Astrocyte (in vitro differentiated cells and primary cell): ENCODE measurements around the gene JUP. TPM values are rescaled to one million over a fixed set of nuclear protein-coding genes. Genes with fewer than 3 reads are reported as not detected.

ENCODE experiments used
- DNase-seq: peaks from one replicate; pipeline ENCODE4 v3.0.0-alpha.2; 2010; ENCODE audit warnings: low read depth
- FAIRE-seq: peaks from 2 replicates; lab custom pipeline; 2011; peaks lifted over from hg19 to GRCh38; lab: Jason Lieb, UNC
- H2AFZ ChIP-seq: 2 replicates; pipeline ENCODE4 v1.6.0; 2012; ENCODE audit warnings: low read depth, low read length, inconsistent platforms
- H3K27ac ChIP-seq: 2 replicates; pipeline ENCODE4 v1.5.1; 2011; ENCODE audit warnings: low read depth, low read length, inconsistent platforms
- H3K27me3 ChIP-seq: 2 replicates; pipeline ENCODE4 v1.6.0; 2011; ENCODE audit warnings: low read length, inconsistent platforms; ENCODE audit not compliant: insufficient read depth
- H3K36me3 ChIP-seq: 2 replicates; pipeline ENCODE4 v1.5.1; 2011; ENCODE audit warnings: low read length, inconsistent platforms; ENCODE audit not compliant: insufficient read depth
- H3K4me1 ChIP-seq: 2 replicates; pipeline ENCODE4 v1.5.1; 2011; ENCODE audit warnings: low read length, inconsistent platforms; ENCODE audit not compliant: insufficient read depth
- H3K4me2 ChIP-seq: 2 replicates; pipeline ENCODE4 v1.6.0; 2012; ENCODE audit warnings: low read length, inconsistent platforms
- H3K4me3 ChIP-seq: 2 replicates; pipeline ENCODE4 v1.5.1; 2011; ENCODE audit warnings: low read depth, mild to moderate bottlenecking, low read length, inconsistent platforms; ENCODE audit not compliant: insufficient read depth
- H3K79me2 ChIP-seq: 2 replicates; pipeline ENCODE4 v1.6.0; 2012; ENCODE audit warnings: mild to moderate bottlenecking, low read length, inconsistent platforms; ENCODE audit not compliant: insufficient read depth
- H3K9ac ChIP-seq: 2 replicates; pipeline ENCODE4 v1.6.0; 2012; ENCODE audit warnings: mild to moderate bottlenecking, low read length, inconsistent platforms
- H3K9me3 ChIP-seq: 2 replicates; pipeline ENCODE4 v1.5.1; 2012; ENCODE audit warnings: low read depth, mild to moderate bottlenecking, low read length, inconsistent platforms; ENCODE audit not compliant: insufficient read depth
- H4K20me1 ChIP-seq: 2 replicates; pipeline ENCODE4 v1.6.0; 2012; ENCODE audit warnings: low read length, inconsistent platforms; ENCODE audit not compliant: insufficient read depth
- H3K27ac Mint-ChIP-seq: one replicate; pipeline ENCODE4 v1.8.0; 2021; ENCODE audit warnings: mild to moderate bottlenecking, mixed read lengths; ENCODE audit not compliant: unreplicated experiment
- H3K27me3 Mint-ChIP-seq: one replicate; pipeline ENCODE4 v1.8.0; 2021; ENCODE audit warnings: low read depth, mixed read lengths; ENCODE audit not compliant: unreplicated experiment
- H3K36me3 Mint-ChIP-seq: one replicate; pipeline ENCODE4 v1.8.0; 2021; ENCODE audit warnings: low read depth, mixed read lengths; ENCODE audit not compliant: unreplicated experiment
- H3K4me1 Mint-ChIP-seq: one replicate; pipeline ENCODE4 v1.8.0; 2021; ENCODE audit warnings: low read depth, mixed read lengths; ENCODE audit not compliant: unreplicated experiment
- H3K4me3 Mint-ChIP-seq: one replicate; pipeline ENCODE4 v1.8.0; 2021; ENCODE audit warnings: mild to moderate bottlenecking, moderate library complexity, mixed read lengths; ENCODE audit not compliant: unreplicated experiment
- H3K9me3 Mint-ChIP-seq: one replicate; pipeline ENCODE4 v1.8.0; 2021; ENCODE audit warnings: mild to moderate bottlenecking, mixed read lengths; ENCODE audit not compliant: unreplicated experiment
- CTCF ChIP-seq: IDR thresholded peaks from 2 replicates; pipeline ENCODE4 v1.5.1; 2011; ENCODE audit warnings: low read depth, mild to moderate bottlenecking, inconsistent platforms, low read length, moderate library complexity; ENCODE audit not compliant: insufficient read depth
- EZH2 ChIP-seq: IDR thresholded peaks from 2 replicates; pipeline ENCODE4 v1.6.1; 2012; ENCODE audit warnings: mild to moderate bottlenecking, low read length, inconsistent platforms; ENCODE audit not compliant: insufficient read depth
- total RNA-seq: library from RNA; stranded (reverse); gene quantifications from 2 replicates; pipeline ENCODE4 v1.2.1, GENCODE V29; 2021

JUP gene
- total RNA-seq, 1 donor from 2014 or later: 236 TPM

- H3K36me3 Mint-ChIP-seq: no peaks in the 10 kb centered on the region
- Histone ChIP-seq H3K4me1 (peaks cover 19% of the 10 kb centered on the region), H3K27me3 (no peaks in the 10 kb centered on the region), H3K4me3 (no peak overlapping the region), H2AFZ (no peak overlapping the region), H4K20me1 (no peaks in the 10 kb centered on the region), H3K27ac (no peak overlapping the region), H3K36me3 (no peaks in the 10 kb centered on the region), H3K79me2 (no peaks in the 10 kb centered on the region), H3K9me3 (no peaks in the 10 kb centered on the region), H3K9ac (no peak overlapping the region), H3K4me2 (no peak overlapping the region)
- H3K4me1 Mint-ChIP-seq: peaks cover 30% of the 10 kb centered on the region
- no peak overlapping the region for H3K27ac Mint-ChIP-seq
- TF ChIP-seq EZH2 (no peak), CTCF (no peak)
- FAIRE-seq (no peak), DNase-seq (no peak)
- no peaks in the 10 kb centered on the region for H3K27me3 Mint-ChIP-seq
- no peaks in the 10 kb centered on the region for H3K9me3 Mint-ChIP-seq
- H3K4me3 Mint-ChIP-seq: no peak overlapping the region
Observed at GRCh38 chr17:41794540-41794975, 8.0 kb upstream of the JUP start.

DNA sequence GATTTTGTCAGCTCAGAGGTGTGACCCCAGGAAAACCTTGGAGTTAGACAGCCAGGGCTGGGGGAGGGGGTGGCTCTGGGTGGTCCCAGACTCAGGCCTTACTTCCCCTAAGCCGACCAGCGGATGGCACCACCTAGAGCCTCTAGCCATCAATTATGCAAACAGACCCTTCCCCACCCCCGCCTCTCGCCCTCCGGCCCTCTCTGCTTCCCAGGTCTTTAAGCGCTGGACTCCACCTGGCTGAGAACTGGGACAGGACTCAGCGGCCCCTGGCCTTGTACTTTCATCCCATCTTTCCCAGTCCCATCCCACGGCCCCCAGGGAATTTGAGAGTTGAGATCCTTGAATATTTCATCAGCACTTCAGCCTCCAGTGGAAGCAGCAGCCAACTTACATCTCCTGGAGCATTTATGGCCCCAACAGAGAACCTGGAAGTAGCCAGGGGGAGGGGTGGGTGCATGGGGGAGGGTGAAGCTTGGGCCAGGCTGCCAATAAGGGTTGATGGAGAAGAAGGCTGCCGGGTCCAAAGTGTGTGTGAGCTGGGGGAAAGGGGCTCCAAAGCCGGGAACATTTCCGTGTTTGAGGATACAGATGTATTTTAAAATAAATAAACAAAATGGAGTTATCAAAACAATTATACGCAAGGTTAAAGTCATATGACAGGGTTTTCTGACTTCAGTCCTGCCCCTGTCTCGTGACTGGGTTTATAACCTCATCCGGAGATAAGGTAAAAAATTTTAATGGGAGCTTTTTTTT is 7.5 kb upstream of the JUP start:
- no peak for TF ChIP-seq CTCF
- TF ChIP-seq EZH2: no peak
- Histone ChIP-seq H3K36me3 (no peaks in the 10 kb centered on the region), H2AFZ (no peak overlapping the region), H3K27ac (peak overlapping the region; percentile 43), H3K4me2 (peak overlapping the region; percentile 75), H4K20me1 (no peaks in the 10 kb centered on the region), H3K27me3 (no peaks in the 10 kb centered on the region), H3K4me1 (peaks cover 19% of the 10 kb centered on the region), H3K79me2 (no peaks in the 10 kb centered on the region), H3K9me3 (no peaks in the 10 kb centered on the region), H3K4me3 (no peak overlapping the region), H3K9ac (peak overlapping the region; percentile 34)
- peaks cover 33% of the 10 kb centered on the region for H3K4me1 Mint-ChIP-seq
- no peaks in the 10 kb centered on the region for H3K36me3 Mint-ChIP-seq
- no peaks in the 10 kb centered on the region for H3K9me3 Mint-ChIP-seq
- FAIRE-seq: no peak
- peak overlapping the region; percentile 45 for H3K4me3 Mint-ChIP-seq
- no peak for DNase-seq
- H3K27ac Mint-ChIP-seq: peak overlapping the region; percentile 96
- H3K27me3 Mint-ChIP-seq: no peaks in the 10 kb centered on the region
